CD4-positive, alpha-beta memory T cell (primary cell): ENCODE measurements around the gene AMOTL2. TPM values are rescaled to one million over a fixed set of nuclear protein-coding genes. Genes with fewer than 3 reads are reported as not detected.
A peak's percentile ranks its signal among the peaks of the same experiment; 100 is the strongest.

Experiments used
- CTCF ChIA-PET: fragments of 350-600 bp; sonication (Branson Sonifier 250); formaldehyde crosslinking; loops from one replicate; lab custom pipeline; 2021; ENCODE audit warnings: inconsistent platforms; ENCODE audit not compliant: partially characterized antibody; lab: Charles Lee
- POLR2A ChIA-PET: fragments of 350-600 bp; sonication (Branson Sonifier 250); formaldehyde crosslinking; loops from one replicate; lab custom pipeline; 2021; ENCODE audit not compliant: partially characterized antibody; lab: Charles Lee
- DNase-seq, 5 donors: peaks; one replicate each; pipeline versions ENCODE4 v3.0.0 to v3.0.0-alpha.2; 2020 to 2022; ENCODE audit warnings: mixed read lengths in 1 of 5
- H3K27ac ChIP-seq: one replicate; pipeline ENCODE4 v1.7.0; 2013; ENCODE audit warnings: low read depth, low read length
- H3K27me3 ChIP-seq: 2 replicates; pipeline ENCODE4 v1.7.0; 2013; ENCODE audit warnings: mild to moderate bottlenecking, low read length, moderate library complexity; ENCODE audit not compliant: insufficient read depth
- H3K36me3 ChIP-seq: 2 replicates; pipeline ENCODE4 v1.7.0; 2013; ENCODE audit warnings: mild to moderate bottlenecking, low read length, moderate library complexity; ENCODE audit not compliant: insufficient read depth
- H3K4me1 ChIP-seq: 2 replicates; pipeline ENCODE4 v1.7.0; 2013; ENCODE audit warnings: mild to moderate bottlenecking, low read length, moderate library complexity; ENCODE audit not compliant: insufficient read depth
- H3K4me3 ChIP-seq, 2 donors: one replicate each; pipeline ENCODE4 v1.7.0; 2013; ENCODE audit warnings: low read length in 2 of 2, mild to moderate bottlenecking in 1 of 2
- H3K9me3 ChIP-seq, 2 donors: one replicate each; pipeline ENCODE4 v1.7.0; 2013; ENCODE audit warnings: low read length in 2 of 2, control low read depth in 1 of 2; ENCODE audit not compliant: control insufficient read depth in 1 of 2
- H3K27ac Mint-ChIP-seq, 7 donors: one replicate each; pipeline ENCODE4 v1.8.0; 2020 to 2021; ENCODE audit warnings: mixed read lengths in 7 of 7, mild to moderate bottlenecking in 6 of 7, inconsistent platforms in 3 of 7, moderate library complexity in 3 of 7
- H3K27me3 Mint-ChIP-seq, 2 donors: one replicate each; pipeline ENCODE4 v1.8.0; 2020 to 2021; ENCODE audit warnings: mixed read lengths in 2 of 2
- H3K36me3 Mint-ChIP-seq, 2 donors: one replicate each; pipeline ENCODE4 v1.8.0; 2020 to 2021; ENCODE audit warnings: mixed read lengths in 2 of 2, inconsistent platforms in 1 of 2, mild to moderate bottlenecking in 1 of 2
- H3K4me1 Mint-ChIP-seq, 4 donors: one replicate each; pipeline ENCODE4 v1.8.0; 2020 to 2021; ENCODE audit warnings: mixed read lengths in 4 of 4, mild to moderate bottlenecking in 1 of 4
- H3K4me3 Mint-ChIP-seq, 8 donors: one replicate each; pipeline ENCODE4 v1.8.0; 2020 to 2021; ENCODE audit warnings: mixed read lengths in 8 of 8, mild to moderate bottlenecking in 7 of 8, moderate library complexity in 6 of 8, inconsistent platforms in 3 of 8
- H3K9me3 Mint-ChIP-seq, 8 donors: one replicate each; pipeline ENCODE4 v1.8.0; 2020 to 2021; ENCODE audit warnings: mixed read lengths in 8 of 8, mild to moderate bottlenecking in 5 of 8, inconsistent platforms in 3 of 8, moderate library complexity in 1 of 8
- intact Hi-C: fragments of 100-400 bp; cut with micrococcal nuclease; formaldehyde crosslinking; loops from one replicate; pipeline ENCODE4 v1.15.1; 2023
- polyA plus RNA-seq, 2 donors: library from polyadenylated mRNA; unstranded; fragments of 300-500 nt; fragmentation: Illumina TruSeq; gene quantifications; one replicate each; pipeline ENCODE4 v1.2.3, GENCODE V29; 2021
- total RNA-seq, 2 experiments: library from RNA; stranded (reverse); gene quantifications; one replicate each; pipeline ENCODE4 v1.2.3, GENCODE V29; 2021

The AMOTL2 gene
- total RNA-seq (under 1 TPM in 1 of 2 experiments, not detected in 1; 0.23 TPM), polyA plus RNA-seq (under 1 TPM in 1 of 2 donors, not detected in 1; 0.48 TPM)

DNA sequence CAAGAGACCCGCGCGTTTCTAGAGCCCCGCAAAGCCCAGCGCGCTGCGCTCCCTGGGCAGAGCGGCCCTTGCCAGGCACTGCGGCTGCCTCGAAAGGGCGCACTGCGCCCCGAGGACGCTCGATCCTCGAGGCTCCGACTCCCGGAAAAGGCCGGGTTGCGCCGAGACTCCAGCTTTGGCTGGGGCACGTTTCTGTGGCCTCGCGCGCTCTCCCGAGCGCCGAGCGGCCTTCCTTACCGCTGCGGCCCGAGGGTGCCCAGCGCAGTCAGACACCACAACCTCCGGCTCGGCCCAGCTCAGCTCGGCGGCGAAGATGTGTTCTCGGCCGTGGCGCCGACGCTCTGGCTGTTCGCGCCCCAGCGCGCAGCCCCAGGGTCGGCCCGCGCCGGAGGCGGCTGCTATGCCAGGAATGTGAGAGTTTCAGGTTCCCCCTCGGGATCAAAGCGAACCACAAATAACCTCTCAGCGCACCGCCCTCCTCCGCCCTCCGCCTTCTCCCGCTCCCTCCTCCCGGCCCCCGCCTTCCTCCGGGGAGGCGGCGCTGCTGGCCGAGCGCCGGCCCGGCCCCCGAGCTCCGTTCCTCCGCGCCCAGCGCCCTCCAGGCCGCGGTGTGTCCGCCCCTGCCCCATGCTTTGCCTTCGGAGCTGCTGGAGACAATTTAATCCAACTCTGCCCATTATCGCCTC is at the start of gene AMOTL2:
TSS of gene AMOTL2 (minus strand) at position 343 of the 686 bp plus-strand sequence. CDS start 3,014 bp downstream, outside the sequence.
- POLR2A ChIA-PET, result interaction anchor here (0.9 kb wide), 1 partner anchor 10 kb away, joined by 3 read pairs; no protein-coding TSS in a partner anchor
- peaks cover 19 to 29% of the 10 kb centered on the region in 2 donors for H3K27me3 Mint-ChIP-seq
- Histone ChIP-seq H3K27me3 (peaks cover 10% of the 10 kb centered on the region), H3K36me3 (no peaks in the 10 kb centered on the region), H3K9me3 (no peaks in the 10 kb centered on the region), H3K4me1 (peaks cover 8% of the 10 kb centered on the region), H3K4me3 (peak within 1 kb of the TSS in 1 of 2 donors; percentile 38), H3K27ac (no peak within 1 kb of the TSS)
- H3K4me3 Mint-ChIP-seq, result peak within 1 kb of the TSS; percentile 82 to 91 (median 87)
- peaks cover 7 to 11% (median 9%) of the 10 kb centered on the region in 4 donors for H3K4me1 Mint-ChIP-seq
- H3K27ac Mint-ChIP-seq, result peak within 1 kb of the TSS in 1 of 7 donors; percentile 72
- H3K9me3 Mint-ChIP-seq, result no peaks in the 10 kb centered on the region
- peak in 4 of 5 donors; percentile 16 to 24 (median 18) for DNase-seq
- CTCF ChIA-PET, result interaction anchor here (0.7 to 1.0 kb wide), 2 partner anchors 9 to 119 kb away, joined by 3 read pairs; no protein-coding TSS in a partner anchor
- H3K36me3 Mint-ChIP-seq, result no peaks in the 10 kb centered on the region
- intact Hi-C loops, result no loop called here

DNA sequence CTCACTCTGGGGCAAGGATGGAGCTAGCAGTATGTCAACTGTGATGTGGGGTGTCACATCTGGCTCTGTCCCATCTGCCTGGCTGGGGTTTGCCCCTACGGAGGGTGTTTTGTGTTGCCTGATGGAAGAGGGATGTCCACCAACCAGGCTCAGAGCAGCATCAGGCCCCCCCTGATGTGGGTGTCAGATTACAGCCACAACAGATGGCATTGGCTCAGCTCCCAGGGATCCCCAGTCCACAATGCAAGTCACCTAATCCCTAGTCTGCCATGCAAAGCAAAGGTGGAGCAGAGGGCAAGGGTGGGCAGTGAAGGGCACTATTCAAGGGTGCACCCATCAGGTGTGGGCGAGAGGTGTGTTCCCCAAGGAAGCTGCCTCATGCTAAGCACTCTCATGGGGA is 48.9 kb upstream of the AMOTL2 start:
- Histone ChIP-seq H3K27me3 (no peaks in the 10 kb centered on the region), H3K4me3 (no peak overlapping the region), H3K27ac (no peak overlapping the region), H3K9me3 (no peaks in the 10 kb centered on the region), H3K4me1 (no peaks in the 10 kb centered on the region), H3K36me3 (no peaks in the 10 kb centered on the region)
- POLR2A ChIA-PET, result no interaction called here
- Mint-ChIP-seq H3K27me3 (peaks cover 6% of the 10 kb centered on the region in 2 donors), H3K27ac (no peak overlapping the region), H3K4me3 (no peak overlapping the region), H3K36me3 (no peaks in the 10 kb centered on the region), H3K4me1 (peaks cover 0 to 4% (median under 1%) of the 10 kb centered on the region in 4 donors), H3K9me3 (peaks cover 0 to 3% (median 0%) of the 10 kb centered on the region in 8 donors)
- intact Hi-C loops, result no loop called here
- CTCF ChIA-PET, result no interaction called here
- DNase-seq, result no peak

DNA sequence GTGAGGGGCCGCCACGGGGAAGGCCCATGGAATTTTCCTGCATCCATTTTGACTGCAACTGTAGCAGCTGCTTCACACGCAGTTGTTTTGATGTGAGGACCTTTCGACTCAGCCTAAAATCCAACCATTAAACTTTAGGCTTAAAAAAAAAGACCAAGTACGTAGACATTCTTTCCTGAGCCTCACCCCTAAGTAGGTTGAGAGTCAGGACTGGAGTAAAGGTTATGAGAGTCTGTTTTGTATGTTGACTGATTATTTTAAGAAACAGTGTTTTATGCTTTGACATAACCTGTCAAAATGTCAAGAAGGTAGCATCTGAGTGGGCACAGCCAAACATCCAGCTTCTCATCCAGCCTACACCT is 45.7 kb upstream of the AMOTL2 start:
- Histone ChIP-seq H3K4me3 (no peak overlapping the region), H3K4me1 (no peaks in the 10 kb centered on the region), H3K27me3 (no peaks in the 10 kb centered on the region), H3K9me3 (no peaks in the 10 kb centered on the region), H3K27ac (no peak overlapping the region), H3K36me3 (no peaks in the 10 kb centered on the region)
- Mint-ChIP-seq H3K4me3 (no peak overlapping the region), H3K27ac (no peak overlapping the region), H3K27me3 (peaks cover 4 to 7% of the 10 kb centered on the region in 2 donors), H3K36me3 (no peaks in the 10 kb centered on the region), H3K9me3 (peaks cover 0 to 3% (median under 1%) of the 10 kb centered on the region in 8 donors), H3K4me1 (peaks cover 0 to 4% (median under 1%) of the 10 kb centered on the region in 4 donors)
- intact Hi-C loops, result no loop called here
- no peak for DNase-seq
- ChIA-PET POLR2A (no interaction called here), CTCF (no interaction called here)

DNA sequence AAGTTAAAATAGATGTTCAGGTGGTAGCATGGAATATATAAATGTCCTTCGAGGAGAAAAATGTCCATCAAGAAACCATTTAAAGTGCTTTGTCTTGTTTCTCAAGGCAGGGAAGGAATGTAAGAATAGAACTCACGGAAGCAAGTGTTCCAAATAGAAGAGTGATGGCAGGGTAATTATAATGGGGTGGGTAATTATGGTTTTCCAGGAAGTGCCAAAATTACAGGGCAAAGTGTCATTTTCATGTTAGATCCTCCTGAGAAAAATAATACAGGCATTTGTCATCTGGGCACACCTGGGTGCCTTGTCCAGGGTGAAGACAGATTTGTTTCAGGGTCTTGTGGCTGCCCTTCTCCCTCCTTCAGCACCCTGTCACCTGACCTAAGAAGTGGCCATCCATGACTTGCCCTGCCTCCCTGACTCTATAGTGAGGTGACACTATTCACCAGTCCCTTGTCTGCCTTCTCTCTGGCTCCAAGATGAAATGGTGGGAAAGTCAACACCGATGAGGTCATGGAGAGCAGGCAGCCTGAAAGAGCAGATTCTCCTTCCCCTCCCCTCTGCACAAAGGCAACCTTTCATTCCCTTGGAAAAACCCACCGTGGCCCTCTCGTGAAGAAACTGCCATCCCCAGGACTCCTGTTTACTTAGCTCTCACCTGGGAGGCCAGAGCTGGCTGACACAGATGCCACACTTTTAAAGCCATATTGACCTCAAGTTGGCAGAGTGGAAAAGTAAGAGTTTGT is 45.1 kb upstream of the AMOTL2 start:
- Mint-ChIP-seq H3K4me3 (no peak overlapping the region), H3K27ac (no peak overlapping the region), H3K4me1 (peaks cover 0 to 4% (median under 1%) of the 10 kb centered on the region in 4 donors), H3K36me3 (no peaks in the 10 kb centered on the region), H3K27me3 (peaks cover 7 to 8% of the 10 kb centered on the region in 2 donors), H3K9me3 (peaks cover 0 to 6% (median 3%) of the 10 kb centered on the region in 8 donors)
- H3K4me3 ChIP-seq, result no peak overlapping the region
- intact Hi-C loops, result no loop called here
- no peaks in the 10 kb centered on the region for H3K9me3 ChIP-seq
- H3K4me1 ChIP-seq, result no peaks in the 10 kb centered on the region
- ChIA-PET POLR2A (no interaction called here), CTCF (no interaction called here)
- DNase-seq, result no peak
- no peaks in the 10 kb centered on the region for H3K27me3 ChIP-seq
- H3K36me3 ChIP-seq, result no peaks in the 10 kb centered on the region
- no peak overlapping the region for H3K27ac ChIP-seq

DNA sequence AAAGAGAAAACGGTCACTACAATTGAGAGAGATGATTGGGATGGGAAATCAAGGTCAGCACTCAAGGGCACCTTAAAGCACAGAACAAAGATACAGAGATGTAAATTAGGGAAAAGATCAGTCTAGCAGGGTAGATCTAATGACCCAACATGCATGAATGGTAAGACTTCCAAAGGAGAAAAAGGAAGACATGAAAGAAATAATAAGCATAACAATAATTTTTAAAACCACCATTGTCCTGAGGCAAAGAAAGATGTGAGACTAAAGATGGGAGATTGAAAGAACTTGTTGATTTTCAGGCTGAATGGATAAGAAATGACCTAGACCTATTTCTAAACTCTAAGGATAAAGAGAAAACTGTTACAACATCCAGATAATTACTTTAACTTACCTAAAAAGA is 34.8 kb upstream of the AMOTL2 start:
- H3K36me3 Mint-ChIP-seq, result no peaks in the 10 kb centered on the region
- intact Hi-C loops, result no loop called here
- H3K4me1 Mint-ChIP-seq, result peaks cover 0 to 6% (median 2%) of the 10 kb centered on the region in 4 donors
- H3K36me3 ChIP-seq, result no peaks in the 10 kb centered on the region
- peaks cover 0 to 3% (median 0%) of the 10 kb centered on the region in 8 donors for H3K9me3 Mint-ChIP-seq
- peaks cover 16% of the 10 kb centered on the region for H3K27me3 ChIP-seq
- H3K9me3 ChIP-seq, result no peaks in the 10 kb centered on the region
- peaks cover 46 to 57% of the 10 kb centered on the region in 2 donors for H3K27me3 Mint-ChIP-seq
- no peak overlapping the region for H3K4me3 Mint-ChIP-seq
- H3K4me1 ChIP-seq, result no peaks in the 10 kb centered on the region
- POLR2A ChIA-PET, result no interaction called here
- no peak overlapping the region for H3K27ac Mint-ChIP-seq
- H3K4me3 ChIP-seq, result no peak overlapping the region
- CTCF ChIA-PET, result no interaction called here
- no peak for DNase-seq
- H3K27ac ChIP-seq, result no peak overlapping the region

DNA sequence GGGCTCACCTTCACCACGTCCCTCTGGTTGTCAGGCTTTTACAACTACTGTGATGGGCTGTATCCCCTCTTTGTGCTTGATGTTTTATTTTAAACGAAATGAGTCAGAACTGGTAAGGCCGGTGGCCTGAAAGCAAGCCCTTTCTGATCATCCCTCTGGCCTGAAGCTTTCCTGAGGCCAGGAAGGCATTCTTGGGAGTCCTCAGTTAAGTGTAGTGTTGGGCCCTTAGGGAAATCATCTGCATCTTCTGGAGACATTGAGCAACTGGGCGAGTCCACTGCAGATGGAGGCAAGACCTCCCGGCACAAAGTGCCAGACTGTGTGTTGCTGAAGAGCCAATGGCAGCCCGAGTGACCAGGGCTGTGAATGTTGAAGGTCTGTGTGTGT is 33.0 kb upstream of the AMOTL2 start:
- ChIA-PET POLR2A (no interaction called here), CTCF (no interaction called here)
- peaks cover 0 to 12% (median 6%) of the 10 kb centered on the region in 8 donors for H3K9me3 Mint-ChIP-seq
- Histone ChIP-seq H3K4me3 (no peak overlapping the region), H3K36me3 (no peaks in the 10 kb centered on the region), H3K27me3 (peaks cover 16% of the 10 kb centered on the region), H3K4me1 (no peaks in the 10 kb centered on the region), H3K27ac (no peak overlapping the region), H3K9me3 (no peaks in the 10 kb centered on the region)
- no peaks in the 10 kb centered on the region for H3K36me3 Mint-ChIP-seq
- peaks cover 48 to 67% of the 10 kb centered on the region in 2 donors for H3K27me3 Mint-ChIP-seq
- peak overlapping the region in 1 of 8 donors; percentile 6 for H3K4me3 Mint-ChIP-seq
- DNase-seq, result no peak
- no peak overlapping the region for H3K27ac Mint-ChIP-seq
- peaks cover 0 to 6% (median 2%) of the 10 kb centered on the region in 4 donors for H3K4me1 Mint-ChIP-seq
- intact Hi-C loops, result no loop called here
